Measurements from ENCODE around the gene EXOC2. TPM values are rescaled to one million over a fixed set of nuclear protein-coding genes. Genes with fewer than 3 reads are reported as not detected.

EXOC2 gene
- total and polyA plus RNA-seq, 12 donors: 4.9 to 23.7 (median 17.1) TPM

DNA sequence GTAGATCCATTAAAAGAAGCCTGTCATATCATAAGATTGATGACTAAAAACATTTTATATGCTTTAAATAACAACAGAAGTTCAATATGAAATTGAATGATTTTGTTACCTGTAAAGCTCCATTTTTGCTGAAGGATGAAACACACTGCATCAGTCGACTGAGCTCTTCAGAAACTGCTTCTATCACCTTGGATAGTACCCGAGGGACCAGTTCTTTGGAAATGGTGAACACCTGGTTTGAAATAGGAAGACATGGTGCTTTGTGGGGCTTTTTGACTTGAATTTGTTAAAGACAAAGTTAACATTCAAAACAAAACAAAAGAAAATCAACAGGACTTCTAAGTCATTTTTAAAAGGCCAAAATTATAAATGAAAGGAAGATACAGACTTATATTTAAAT lies 195.7 kb downstream of the EXOC2 start:
- H3K27me3 ChIP-seq: no peaks in the 10 kb centered on the region
- 90 to 96% (median 93%) methylated on average over 2 of the region's 2 CpGs for WGBS, 4 donors
- peaks cover 0 to 17% of the 10 kb centered on the region in 2 donors for H3K36me3 ChIP-seq (replicated peaks in 1 of 2)
- intact Hi-C loops (cut with DNase I): no loop called here
- no peak overlapping the region for H3K27ac ChIP-seq
- no peak overlapping the region for H3K4me3 ChIP-seq
- no peak for DNase-seq
- H3K4me1 ChIP-seq (replicated peaks in 1 of 2): no peaks in the 10 kb centered on the region
- H3K9me3 ChIP-seq (replicated peaks in 1 of 3): no peaks in the 10 kb centered on the region
- TF ChIP-seq POLR2A (IDR thresholded peaks at IDR 0.05): no peak
- TF ChIP-seq, protein P1, sequence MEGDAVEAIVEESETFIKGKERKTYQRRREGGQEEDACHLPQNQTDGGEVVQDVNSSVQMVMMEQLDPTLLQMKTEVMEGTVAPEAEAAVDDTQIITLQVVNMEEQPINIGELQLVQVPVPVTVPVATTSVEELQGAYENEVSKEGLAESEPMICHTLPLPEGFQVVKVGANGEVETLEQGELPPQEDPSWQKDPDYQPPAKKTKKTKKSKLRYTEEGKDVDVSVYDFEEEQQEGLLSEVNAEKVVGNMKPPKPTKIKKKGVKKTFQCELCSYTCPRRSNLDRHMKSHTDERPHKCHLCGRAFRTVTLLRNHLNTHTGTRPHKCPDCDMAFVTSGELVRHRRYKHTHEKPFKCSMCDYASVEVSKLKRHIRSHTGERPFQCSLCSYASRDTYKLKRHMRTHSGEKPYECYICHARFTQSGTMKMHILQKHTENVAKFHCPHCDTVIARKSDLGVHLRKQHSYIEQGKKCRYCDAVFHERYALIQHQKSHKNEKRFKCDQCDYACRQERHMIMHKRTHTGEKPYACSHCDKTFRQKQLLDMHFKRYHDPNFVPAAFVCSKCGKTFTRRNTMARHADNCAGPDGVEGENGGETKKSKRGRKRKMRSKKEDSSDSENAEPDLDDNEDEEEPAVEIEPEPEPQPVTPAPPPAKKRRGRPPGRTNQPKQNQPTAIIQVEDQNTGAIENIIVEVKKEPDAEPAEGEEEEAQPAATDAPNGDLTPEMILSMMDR (IDR thresholded peaks at IDR 0.05): no peak

DNA sequence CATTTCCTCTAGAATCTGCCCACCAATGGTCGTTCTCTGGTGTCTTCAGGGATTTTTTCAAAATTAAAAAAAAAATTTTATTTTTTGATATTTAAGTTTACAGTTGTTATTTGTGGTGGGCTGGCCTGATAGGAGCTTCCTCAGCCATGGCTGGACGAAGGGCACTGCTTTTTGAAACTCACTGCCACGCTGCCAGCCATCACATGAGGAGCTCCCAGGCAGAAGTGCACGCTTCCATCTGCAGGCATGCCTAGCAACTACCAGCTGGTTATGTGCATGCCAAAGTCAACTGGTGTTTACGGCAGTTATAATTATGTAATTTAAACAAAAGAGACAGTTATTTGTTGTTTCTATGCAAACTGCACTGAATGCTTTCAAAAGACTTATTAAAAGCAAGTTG lies 196.3 kb downstream of the EXOC2 start:
- Histone ChIP-seq H3K4me1 (replicated peaks in 1 of 2) (no peaks in the 10 kb centered on the region), H3K36me3 (replicated peaks in 1 of 2) (peaks cover 0 to 17% of the 10 kb centered on the region in 2 donors), H3K27me3 (no peaks in the 10 kb centered on the region), H3K4me3 (no peak overlapping the region), H3K9me3 (replicated peaks in 1 of 3) (no peaks in the 10 kb centered on the region), H3K27ac (no peak overlapping the region)
- intact Hi-C loops (cut with DNase I): no loop called here
- TF ChIP-seq POLR2A (IDR thresholded peaks at IDR 0.05): no peak
- TF ChIP-seq, protein P1 (IDR thresholded peaks at IDR 0.05): no peak
- 97 to 99% (median 97%) methylated on average over 5 of the region's 5 CpGs for WGBS, 4 donors
- DNase-seq: no peak

DNA sequence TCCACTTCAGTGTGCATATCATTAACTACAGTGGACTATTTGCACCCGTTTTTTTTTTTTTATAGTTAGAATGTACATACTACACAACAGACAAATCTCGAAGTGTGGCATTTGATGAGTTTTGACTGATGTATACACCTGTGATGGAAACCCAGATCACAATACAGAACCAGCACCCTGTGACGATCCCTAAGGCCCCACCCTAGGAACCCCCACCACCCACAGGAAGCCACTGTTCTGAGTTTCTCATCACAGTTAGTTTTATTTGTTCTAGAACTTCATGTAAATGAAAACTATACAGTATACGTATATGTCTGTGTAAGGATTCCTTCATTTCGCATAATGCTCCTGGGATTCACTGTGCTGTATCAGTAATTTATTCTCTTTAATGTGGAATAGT lies 198.5 kb downstream of the EXOC2 start:
- H3K36me3 ChIP-seq (replicated peaks in 1 of 2): peaks cover 0 to 17% of the 10 kb centered on the region in 2 donors
- DNase-seq: no peak
- H3K4me1 ChIP-seq (replicated peaks in 1 of 2): no peaks in the 10 kb centered on the region
- H3K27me3 ChIP-seq: no peaks in the 10 kb centered on the region
- WGBS, 4 donors: 90 to 98% (median 95%) methylated on average over 5 of the region's 5 CpGs
- intact Hi-C loops (cut with DNase I): no loop called here
- no peaks in the 10 kb centered on the region for H3K9me3 ChIP-seq (replicated peaks in 1 of 3)
- H3K27ac ChIP-seq: no peak overlapping the region
- TF ChIP-seq, protein P1 (IDR thresholded peaks at IDR 0.05): no peak
- no peak for TF ChIP-seq POLR2A (IDR thresholded peaks at IDR 0.05)
- H3K4me3 ChIP-seq: no peak overlapping the region

DNA sequence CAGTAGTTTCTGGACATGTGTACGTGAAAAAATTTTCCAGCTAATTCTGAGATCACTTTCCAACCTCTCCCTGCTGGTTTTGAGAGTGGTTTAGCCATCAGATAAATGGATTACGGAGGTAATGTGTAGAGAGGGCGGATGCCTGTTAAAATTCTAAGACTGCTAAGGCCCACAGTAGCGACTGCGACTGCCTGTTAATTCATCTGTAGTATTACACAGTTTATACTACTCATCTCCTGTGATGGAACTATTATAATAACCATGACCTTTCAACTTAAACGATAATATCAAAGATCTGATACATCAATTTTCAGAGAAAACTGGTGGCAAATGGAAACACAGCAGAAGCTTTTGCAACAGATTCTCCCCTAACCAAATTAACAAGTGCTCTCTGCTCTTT lies 199.1 kb downstream of the EXOC2 start:
- Histone ChIP-seq H3K4me1 (replicated peaks in 1 of 2) (no peaks in the 10 kb centered on the region), H3K27ac (no peak overlapping the region), H3K4me3 (no peak overlapping the region), H3K27me3 (no peaks in the 10 kb centered on the region), H3K9me3 (replicated peaks in 1 of 3) (no peaks in the 10 kb centered on the region), H3K36me3 (replicated peaks in 1 of 2) (peaks cover 0 to 17% of the 10 kb centered on the region in 2 donors)
- intact Hi-C loops (cut with DNase I): no loop called here
- DNase-seq: no peak
- no peak for TF ChIP-seq POLR2A (IDR thresholded peaks at IDR 0.05)
- TF ChIP-seq, protein P1 (IDR thresholded peaks at IDR 0.05): no peak
- 76 to 78% (median 77%) methylated on average over 6 of the region's 6 CpGs for WGBS, 4 donors

Measured in adrenal gland (tissue), 12 donors.